GM23338 (cell line): ENCODE results near the gene NLGN1.

Experiments
- EZH2 ChIP-seq: fragments of 200-600 bp; sonication (generic); IDR thresholded peaks from one replicate; pipeline ENCODE4 v1.8.0; 2017; ENCODE audit warnings: antibody characterized with exemption, mild to moderate bottlenecking, low read depth; ENCODE audit not compliant: unreplicated experiment
- TF ChIP-seq, protein P1 (sequence below), 2 experiments: fragments of 200-600 bp in 1 of 2; sonication (generic) in 1 of 2; conservative IDR thresholded peaks; 2 replicates each; pipeline versions ENCODE4 v1.5.1 to v1.6.1; 2016 to 2017; ENCODE audit warnings: antibody characterized with exemption in 2 of 2, low read depth in 2 of 2, mild to moderate bottlenecking in 2 of 2, moderate library complexity in 1 of 2

DNA sequence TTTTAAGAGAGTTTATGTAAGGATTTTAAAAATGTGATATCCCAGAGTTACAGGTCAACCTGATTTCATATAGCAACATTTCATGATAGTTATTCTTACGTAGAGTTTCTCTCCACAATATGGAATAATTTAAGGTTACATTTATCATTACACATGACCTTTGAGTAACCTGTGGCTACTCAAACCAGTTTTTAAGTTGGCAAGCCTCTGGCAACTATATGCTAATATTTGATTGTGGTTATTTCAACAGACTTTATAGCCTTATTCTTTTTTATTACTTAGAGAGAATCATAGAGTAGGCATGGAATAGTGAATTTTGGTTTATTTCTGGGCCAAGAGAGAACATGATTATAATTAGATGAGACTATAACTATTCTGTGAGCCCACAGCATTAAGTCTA lies 504.9 kb downstream of the NLGN1 start:
- no peak for TF ChIP-seq EZH2
- TF ChIP-seq, protein P1, sequence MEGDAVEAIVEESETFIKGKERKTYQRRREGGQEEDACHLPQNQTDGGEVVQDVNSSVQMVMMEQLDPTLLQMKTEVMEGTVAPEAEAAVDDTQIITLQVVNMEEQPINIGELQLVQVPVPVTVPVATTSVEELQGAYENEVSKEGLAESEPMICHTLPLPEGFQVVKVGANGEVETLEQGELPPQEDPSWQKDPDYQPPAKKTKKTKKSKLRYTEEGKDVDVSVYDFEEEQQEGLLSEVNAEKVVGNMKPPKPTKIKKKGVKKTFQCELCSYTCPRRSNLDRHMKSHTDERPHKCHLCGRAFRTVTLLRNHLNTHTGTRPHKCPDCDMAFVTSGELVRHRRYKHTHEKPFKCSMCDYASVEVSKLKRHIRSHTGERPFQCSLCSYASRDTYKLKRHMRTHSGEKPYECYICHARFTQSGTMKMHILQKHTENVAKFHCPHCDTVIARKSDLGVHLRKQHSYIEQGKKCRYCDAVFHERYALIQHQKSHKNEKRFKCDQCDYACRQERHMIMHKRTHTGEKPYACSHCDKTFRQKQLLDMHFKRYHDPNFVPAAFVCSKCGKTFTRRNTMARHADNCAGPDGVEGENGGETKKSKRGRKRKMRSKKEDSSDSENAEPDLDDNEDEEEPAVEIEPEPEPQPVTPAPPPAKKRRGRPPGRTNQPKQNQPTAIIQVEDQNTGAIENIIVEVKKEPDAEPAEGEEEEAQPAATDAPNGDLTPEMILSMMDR (conservative IDR thresholded peaks at IDR 0.05; ENCODE audit: low read depth in 2 of 2), result no peak
